HG03103 (cell line): ENCODE results near the gene SHROOM2.
"Not testable (repeated sequence)": the region's sequence is repeated elsewhere in the genome, so short reads cannot be mapped to it uniquely, and the experiment has no call there.

ENCODE experiments used
- ATAC-seq: cut with Tn5 transposase; IDR thresholded peaks from one replicate; pipeline ENCODE4 v1.9.1; 2021; ENCODE audit warnings: low read depth; ENCODE audit not compliant: unreplicated experiment

Gene SHROOM2

DNA sequence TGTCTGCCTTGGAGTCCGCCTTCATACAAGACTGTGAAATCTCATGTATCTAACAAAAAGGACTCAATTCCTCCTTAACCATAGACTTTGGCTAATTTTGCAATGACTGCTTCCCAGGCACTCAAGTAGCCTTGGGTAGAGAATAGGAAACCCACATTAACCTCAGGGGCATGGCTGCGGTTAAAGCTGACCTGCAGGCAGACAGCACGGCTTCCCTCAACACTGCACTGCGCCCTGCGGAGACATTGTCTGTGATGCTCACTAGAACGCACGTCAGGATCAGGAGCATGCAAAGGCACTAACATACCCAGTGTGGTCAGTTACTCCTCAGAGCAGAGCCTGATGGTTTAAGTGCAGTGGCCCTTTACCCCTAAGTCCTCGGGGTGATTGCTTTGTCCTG lies 10.3 kb upstream of the SHROOM2 start:
- ATAC-seq = no peak

GRCh38 chrX:9781941-9782340 lies 4.3 kb upstream of the SHROOM2 start:
- ATAC-seq = no peak

GRCh38 chrX:9784332-9784731 lies 1.9 kb upstream of the SHROOM2 start:
- no peak for ATAC-seq

- ATAC-seq = no peak
Measured at GRCh38 chrX:9785254-9785943, 830 bp upstream of the SHROOM2 start.

DNA sequence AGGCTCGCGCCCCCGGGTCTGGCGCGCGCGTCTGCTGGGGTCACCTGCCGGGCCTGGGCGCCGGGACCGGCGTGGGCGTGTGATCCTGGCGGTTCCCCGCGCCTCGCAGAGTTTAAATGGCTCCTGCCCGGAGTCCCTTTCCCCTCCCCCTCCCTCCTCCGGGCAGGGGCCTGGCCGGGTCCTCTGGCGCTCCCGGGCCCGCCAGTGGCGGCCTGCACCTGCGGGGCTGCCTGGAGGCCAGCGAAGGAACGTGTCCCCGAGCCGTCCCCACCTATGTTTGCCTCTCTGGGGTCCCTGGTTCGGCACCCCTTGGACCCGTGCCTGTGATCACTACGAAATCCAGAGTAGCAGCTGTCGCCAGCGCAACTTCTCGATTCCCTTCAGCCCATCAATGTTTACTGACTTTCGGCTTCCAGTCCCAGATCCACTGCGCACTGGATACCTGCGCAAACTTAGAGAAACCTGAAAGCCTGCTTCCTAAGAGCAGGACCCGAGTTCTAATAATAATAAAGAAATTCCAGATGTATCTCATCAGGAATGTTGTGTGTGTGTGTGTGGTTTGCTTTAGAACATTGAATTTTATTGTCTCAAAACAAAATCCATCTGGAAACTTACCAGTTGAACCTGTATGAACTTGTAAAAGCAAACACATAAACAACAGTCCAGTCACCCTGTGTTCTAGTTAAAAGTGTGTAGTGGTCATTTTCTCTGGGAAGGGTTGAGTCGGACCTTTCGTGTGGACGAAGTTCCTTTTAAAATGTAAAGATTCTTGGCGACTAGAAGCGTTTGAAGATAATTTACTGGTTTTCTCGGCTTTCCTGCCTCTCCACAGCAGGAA lies 788 bp downstream of the SHROOM2 start:
- ATAC-seq = no peak

DNA sequence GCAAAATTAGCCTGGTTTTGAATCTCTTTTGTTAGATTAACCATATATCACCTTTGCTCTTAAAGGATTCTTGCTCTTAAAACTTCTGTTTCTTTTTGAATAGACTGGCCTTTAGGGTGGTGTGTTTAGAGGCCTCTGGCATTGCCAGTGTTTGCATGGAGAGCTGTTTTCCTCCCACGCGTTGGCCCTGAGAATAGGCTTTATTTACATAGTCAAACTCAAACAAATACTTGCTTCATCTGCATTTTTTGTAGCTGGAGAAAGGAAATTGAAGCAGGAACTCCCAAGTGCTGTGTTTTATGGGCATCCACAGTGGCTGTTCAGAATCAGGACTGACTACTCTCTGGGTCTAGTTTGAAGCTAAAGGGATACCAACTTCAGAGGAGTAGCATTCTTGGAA lies 2.7 kb downstream of the SHROOM2 start:
- no peak for ATAC-seq

- no peak for ATAC-seq
Measured at GRCh38 chrX:9789555-9789954, 3.3 kb downstream of the SHROOM2 start.

- no peak for ATAC-seq
Measured at GRCh38 chrX:9790866-9791265, 4.6 kb downstream of the SHROOM2 start.

- no peak for ATAC-seq
Measured at GRCh38 chrX:9794495-9794894, 8.3 kb downstream of the SHROOM2 start.

DNA sequence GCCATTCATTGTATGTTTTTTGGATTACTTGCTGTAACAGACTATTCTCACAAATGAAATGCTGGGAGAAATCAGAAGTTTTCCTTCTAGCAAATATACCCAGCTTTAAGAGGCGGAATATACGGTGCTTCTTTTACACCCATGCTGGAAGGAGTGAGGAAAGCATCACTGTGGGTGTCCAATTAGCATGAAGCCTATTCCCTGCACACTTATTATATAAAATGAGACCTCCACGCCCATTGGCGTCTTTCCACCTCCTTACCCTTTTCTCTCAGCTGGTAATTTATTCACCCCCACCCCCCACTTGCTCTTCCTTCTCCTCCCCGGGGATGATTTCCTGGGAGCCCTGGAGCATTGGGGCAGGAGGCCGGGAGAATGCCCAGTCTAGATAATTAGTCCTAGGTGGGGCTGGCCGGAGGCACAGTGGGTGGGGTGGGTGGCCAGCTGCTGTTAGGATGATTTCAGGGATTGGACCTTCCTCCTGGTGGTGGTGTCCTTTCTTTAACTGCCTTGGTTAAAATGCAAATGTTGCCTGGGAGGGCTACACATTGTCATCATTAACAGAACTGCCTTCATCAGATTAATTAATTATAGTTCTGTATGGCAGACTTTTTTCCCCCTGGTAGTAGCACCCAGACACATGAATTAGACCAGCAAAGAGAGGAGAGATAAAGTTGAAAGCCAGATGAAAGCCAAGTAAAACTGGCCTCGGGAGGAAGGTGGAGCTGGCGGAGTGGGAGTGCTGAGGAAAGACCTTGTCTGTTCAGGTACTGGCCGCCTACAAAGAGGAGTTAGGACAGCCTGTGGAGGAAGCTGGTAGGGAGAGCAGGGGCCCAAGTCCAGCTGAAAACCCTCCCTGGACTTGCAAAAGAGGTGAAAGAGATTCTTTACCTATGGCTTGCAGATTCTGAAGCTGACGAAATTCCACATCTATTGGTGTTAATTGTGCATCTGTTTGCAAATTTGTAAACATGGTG lies 11.4 kb downstream of the SHROOM2 start:
- ATAC-seq = no peak

DNA sequence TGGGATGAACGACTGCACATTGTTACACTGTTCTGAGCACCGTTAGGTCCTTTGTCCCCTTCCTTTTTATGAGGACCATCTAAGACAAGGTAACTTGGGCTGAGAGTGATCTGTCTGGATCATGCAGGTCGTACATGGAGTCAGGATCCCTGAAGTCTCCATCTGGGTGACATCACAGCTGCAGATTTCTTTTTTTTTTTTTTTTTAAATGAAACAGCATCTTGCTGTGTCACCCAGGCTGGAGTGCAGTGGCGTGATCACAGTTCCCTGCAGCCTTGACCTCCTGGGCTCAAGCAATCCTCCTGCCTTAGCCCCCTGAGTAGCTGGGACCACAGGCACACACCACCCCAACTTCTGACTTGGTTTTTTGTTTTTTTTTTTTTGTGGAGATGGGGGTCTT lies 16.5 kb downstream of the SHROOM2 start:
- no peak for ATAC-seq

- no peak for ATAC-seq
Measured at GRCh38 chrX:9804444-9804843, 18.2 kb downstream of the SHROOM2 start.

DNA sequence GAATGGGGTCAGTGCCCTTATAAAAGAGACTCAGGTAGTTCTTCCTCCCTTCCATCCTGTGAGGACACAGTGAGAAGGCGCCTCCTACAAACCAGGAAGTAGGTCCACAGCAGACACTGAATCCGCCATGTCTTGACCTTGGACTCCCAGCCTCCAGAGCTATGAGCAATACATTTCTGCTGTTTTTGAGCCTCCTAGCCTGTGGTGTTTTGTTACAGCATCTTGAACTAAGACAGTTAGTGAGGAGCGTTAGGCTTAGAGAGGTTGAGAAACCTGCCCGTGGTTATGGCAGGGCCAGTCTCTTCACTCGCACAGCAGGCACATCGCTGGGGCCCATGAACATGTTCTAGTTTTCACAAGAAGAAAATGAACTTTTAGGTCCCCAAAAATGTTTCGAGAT lies 19.7 kb downstream of the SHROOM2 start:
- no peak for ATAC-seq

- no peak for ATAC-seq
Measured at GRCh38 chrX:9807355-9808182, 21.3 kb downstream of the SHROOM2 start.

DNA sequence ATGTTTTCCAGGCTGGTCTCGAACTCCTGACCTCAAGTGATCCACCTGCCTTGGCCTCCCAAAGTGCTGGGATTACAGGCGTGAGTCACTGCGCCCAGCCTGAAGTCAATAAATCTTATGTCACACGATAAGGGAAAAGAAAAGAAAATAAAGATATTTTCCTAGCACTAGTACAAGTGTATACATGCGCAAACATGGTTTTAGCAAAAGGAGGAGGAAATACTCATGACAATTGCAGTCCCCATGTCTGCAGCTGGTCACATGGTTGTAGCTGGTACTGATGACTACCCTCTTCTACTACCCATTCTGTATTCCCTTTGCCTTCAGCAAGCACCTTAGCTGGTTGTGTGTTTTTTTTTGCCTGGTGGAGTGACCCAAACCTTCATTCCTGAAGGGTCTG lies 23.6 kb downstream of the SHROOM2 start:
- ATAC-seq = not testable (repeated sequence)

DNA sequence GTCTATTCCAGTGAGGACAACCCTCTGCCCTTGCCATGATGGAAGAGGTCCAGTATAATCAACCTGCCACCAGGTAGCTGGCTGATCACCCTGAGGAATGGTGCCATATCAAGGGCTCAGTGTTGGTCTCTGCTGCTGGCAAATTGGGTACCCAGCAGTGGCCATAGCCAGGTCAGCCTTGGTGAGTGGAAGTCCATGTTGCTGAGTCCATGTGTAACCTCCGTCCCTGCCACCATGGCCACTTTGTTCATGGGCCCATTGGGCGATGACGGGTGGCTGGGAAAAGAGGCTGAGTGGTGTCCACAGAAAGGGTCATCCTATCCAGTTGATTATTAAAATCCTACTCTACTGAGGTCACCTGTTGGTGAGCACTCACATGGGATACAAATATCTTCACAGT lies 24.9 kb downstream of the SHROOM2 start:
- not testable (repeated sequence) for ATAC-seq

DNA sequence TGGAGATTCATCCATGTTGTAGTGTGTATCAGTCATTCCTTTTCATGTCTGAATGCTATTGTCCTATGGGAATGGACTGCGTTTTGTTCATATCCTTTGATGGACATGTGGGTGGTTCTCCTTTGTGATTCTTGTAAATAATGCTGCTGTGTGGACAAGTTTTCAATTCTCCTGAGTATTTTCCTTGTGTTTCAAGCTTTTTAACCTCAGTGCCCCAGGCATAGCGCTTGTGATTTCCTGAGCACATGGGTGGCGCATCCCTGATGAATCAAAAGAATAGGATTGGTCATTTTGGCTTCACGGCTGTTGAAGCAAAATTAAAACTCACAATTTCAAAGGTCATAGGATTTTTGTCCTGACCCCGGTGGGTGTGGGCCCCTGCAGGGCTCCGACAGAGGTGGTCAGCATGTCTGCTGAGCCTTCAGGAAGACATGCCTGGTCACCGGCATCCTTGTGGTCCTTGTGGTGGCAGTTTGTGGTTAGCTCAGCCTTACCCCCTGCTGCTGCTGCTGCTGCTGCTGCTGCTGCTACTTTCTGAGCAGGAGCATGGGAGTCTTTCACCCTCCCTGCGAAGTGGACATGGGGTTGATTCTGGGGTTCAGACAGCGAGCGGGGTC lies 30.0 kb downstream of the SHROOM2 start:
- no peak for ATAC-seq

DNA sequence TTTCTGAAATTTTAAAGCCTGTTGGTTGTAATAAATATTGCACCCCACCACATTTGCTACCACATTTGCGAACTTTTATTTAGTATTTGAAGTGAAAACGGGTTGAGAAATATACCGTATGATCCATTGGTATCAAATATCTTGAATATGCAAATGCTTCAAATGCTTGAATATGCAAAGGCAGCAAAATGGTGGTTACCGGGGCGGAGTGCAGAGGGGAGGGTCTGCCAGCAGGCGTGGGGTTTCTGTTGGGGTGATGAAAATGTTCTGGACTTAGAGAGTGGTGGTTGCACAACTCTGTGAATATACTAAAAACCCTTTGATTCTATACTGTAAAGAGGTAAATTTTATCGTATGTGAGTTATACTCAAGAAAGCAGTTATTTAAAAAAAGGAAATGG lies 35.3 kb downstream of the SHROOM2 start:
- no peak for ATAC-seq

GRCh38 chrX:9824554-9824953 lies 38.3 kb downstream of the SHROOM2 start:
- no peak for ATAC-seq
